Measurements from ENCODE around the gene DUSP14.

Gene DUSP14

DNA sequence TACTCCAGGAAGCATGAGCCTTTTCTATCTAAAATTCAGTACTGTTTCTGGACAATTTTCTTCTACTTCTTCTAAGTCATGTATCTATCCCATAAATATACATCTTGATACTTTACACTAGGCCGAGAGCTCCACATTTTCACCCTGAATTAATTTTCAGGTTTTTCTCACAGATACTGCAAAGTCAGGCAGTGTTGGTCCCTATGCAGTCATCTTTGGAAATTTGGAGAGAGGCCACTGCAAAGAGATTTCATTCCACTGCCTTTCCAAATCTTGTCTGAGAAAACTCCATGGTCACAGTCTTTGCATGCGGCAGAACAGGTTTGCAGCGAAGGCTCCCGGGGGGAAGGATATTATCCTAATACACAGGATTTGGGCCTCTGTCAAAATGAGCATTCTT lies 28.2 kb downstream of the DUSP14 start:
- no peak for FAIRE-seq

- no peak for FAIRE-seq
These were observed 29.1 kb downstream of the DUSP14 start for GRCh38 chr17:37518826-37519225.

DNA sequence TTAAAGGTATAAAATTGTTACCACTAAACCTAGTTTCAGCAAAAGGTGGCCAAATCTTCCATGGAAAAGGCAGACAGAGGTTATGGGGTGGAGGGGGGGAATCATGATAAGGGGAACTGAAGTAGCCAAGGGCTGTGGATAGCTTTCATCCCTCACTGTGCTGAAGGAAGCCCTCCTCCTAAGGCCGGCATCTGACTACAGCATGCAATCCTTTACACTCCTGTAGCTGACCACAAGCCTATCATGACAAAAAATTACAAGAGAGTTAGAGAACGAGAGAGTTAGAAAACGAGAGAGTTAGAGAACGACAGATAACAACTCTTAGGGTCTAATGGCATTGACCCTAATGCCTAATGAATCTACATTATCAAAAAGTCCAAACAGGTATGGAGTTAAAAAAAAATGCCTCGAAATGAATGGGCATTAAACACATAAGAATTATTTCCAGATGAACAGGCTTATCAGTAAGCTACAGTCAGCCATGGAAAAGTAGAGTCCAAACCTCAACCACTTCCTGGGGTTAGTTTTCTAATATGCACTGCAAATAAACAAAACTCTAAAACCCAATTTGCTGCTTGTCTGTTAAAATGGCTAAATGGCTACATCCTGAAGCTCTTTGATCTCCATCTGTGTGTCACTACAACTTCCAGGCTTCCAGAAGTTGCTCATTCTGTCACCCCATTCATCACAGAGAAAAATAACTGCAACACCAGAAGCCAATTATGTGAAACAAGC lies 29.7 kb downstream of the DUSP14 start:
- no peak for FAIRE-seq

- no peak for FAIRE-seq
These were observed 30.5 kb downstream of the DUSP14 start for GRCh38 chr17:37520174-37520573.

GRCh38 chr17:37521821-37522220 lies 32.1 kb downstream of the DUSP14 start:
- no peak for FAIRE-seq

GRCh38 chr17:37523715-37524219 lies 34.1 kb downstream of the DUSP14 start:
- no peak for FAIRE-seq

GRCh38 chr17:37527249-37527851 lies 37.7 kb downstream of the DUSP14 start:
- no peak for FAIRE-seq

GRCh38 chr17:37530420-37530819 lies 40.7 kb downstream of the DUSP14 start:
- no peak for FAIRE-seq

GRCh38 chr17:37532756-37533155 lies 43.1 kb downstream of the DUSP14 start:
- FAIRE-seq, result no peak

GRCh38 chr17:37535906-37536305 lies 46.2 kb downstream of the DUSP14 start:
- no peak for FAIRE-seq

DNA sequence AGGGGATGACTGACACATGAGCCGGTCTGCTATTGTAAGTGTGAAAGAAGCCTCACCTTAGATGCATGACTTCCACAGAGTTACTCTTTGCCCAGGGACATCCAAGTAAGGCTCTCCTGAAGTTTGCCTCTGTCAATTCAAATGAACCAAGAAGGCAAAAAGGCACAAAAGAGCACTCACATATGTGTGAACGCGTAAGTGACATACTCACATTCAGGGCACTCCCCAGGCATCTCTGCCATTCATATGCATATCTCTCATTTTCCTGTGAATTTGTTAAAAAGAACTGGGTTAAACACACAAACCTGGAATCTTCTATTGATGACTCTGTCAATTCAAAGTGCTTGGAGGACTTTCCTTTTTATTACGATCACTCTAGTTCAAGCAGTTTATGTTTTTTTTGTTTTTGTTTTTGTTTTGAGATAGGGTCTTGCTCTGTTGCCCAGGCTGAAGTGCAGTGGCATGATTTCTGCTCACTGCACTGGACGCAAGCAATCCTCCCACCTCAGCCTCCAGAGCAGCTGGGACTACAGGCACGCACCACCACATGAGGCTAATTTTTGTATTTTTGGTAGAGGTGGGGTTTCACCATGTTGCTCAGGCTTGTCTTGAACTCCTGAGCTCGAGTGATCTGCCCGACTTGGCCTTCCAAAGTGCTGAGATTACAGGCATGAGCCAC lies 49.4 kb downstream of the DUSP14 start:
- no peak for FAIRE-seq

GRCh38 chr17:37541880-37542660 lies 52.4 kb downstream of the DUSP14 start:
- FAIRE-seq, result no peak

DNA sequence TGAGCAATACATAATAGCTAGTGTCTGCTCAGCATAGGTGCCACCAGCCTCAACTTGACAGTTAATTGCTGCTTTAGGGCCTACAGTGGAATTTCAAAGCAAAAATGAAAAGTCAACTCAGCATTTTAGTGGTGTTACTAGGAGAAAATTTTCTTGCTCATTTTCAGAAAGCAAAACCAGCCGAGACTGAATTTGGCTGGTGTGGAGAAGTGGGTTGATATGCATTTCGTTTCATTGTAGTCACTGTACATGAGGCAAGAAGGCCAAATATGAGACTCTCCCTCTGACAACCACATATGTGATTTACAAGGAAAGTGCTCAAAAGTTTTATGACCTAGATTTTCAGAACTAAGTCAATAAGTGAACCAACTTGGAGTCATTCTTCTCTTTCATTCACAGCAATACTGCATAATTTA lies 54.0 kb downstream of the DUSP14 start:
- no peak for FAIRE-seq

DNA sequence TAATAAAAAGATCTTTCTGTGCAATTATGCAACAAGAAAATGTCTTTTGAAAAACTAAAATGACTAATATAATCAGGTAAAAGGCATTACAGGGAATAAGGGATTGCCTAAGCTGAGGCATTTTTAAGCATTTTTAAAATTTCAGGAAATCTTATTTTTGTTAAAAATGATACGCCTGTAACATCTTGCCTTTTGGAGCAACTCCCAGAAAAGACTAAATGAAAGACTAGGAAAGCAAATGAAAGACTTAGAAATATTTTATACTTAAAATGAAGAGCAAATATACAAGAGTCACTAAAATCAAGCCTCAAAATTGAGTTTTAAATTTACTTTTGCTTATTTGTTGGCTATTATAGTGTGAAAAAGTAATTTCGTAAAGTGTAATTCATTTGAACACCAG lies 55.8 kb downstream of the DUSP14 start:
- FAIRE-seq, result no peak

DNA sequence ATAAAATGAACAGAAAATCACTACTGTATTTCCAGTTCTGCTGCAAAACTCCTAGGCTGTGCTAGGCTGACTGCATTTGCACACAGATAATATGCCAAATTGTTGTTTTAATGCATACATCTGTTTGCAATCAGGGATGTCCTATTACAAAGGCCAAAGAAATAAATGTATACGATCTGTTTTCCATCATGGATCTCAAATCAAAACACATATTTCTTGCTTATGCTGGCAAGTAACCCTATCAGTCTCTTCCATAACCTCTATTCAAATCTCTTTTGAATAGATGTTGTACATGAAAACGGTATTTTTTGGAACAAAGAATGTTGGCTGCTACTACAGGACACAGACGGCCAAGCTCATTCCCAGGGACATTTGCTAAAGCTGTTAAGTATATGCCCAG lies 56.6 kb downstream of the DUSP14 start:
- no peak for FAIRE-seq

GRCh38 chr17:37547986-37548385 lies 58.3 kb downstream of the DUSP14 start:
- no peak for FAIRE-seq

DNA sequence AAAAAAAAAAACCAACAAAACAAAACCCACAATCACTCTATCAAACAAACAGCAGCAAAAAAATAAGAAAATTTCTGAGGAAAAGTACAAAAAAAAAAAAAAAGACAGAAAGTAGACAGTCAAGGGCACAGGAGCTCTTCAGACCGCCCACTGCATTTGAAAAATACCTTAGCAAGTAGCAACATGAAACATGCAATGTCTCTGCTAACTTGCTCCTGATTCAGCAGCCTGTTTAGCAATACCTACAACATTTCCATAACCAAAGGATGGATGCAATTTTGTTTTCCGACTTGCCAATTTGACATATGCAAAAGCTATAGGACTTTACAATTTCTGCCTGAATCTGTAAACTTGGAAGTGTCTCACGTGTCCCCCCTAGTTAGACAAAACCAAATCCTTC lies 62.1 kb downstream of the DUSP14 start:
- FAIRE-seq, result no peak

DNA sequence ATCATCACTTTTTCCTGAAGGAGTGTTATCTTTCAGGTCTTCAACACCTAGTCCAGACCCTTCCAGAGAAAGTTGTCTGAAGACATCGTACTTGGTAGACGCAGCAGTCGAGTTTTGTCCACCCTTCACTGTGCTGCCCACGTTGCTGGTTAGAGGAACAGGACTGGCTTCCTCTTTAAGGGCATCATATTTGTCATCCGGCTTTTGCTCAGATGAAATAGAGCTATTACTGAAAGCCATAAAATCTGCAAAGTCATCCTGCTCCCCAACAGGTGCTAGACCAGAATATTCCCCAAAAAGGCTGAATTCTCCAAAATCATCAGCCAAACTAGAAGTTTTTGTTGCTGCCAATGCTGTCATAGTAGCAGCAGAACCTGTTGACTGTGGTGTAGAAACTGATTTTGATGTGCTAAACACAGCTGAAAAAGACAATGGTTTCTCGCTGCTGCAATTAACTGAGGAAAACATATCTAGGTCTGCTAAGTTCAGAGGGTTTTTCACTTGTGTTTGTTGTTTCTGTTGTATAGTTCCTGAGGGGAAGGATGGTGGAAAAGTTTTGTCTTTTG lies 63.8 kb downstream of the DUSP14 start:
- FAIRE-seq, result no peak

DNA sequence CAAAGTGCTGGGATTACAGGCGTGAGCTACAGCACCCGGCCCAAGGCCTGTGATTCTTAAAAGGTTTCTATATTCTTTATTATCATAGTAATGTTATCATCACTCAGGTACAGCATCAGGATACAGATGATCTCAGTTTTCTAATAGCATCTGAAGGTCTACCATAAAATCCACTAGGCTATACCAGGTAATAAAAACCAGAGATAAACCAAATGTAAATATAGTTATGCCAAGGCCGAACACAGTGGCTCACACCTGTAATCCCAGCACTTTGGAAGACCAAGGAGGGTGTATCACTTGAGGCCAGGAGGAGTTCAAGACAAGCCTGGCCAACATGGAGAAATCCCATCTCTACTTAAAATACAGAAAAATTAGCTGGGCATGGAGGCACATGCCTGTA lies 65.7 kb downstream of the DUSP14 start:
- FAIRE-seq, result no peak

GRCh38 chr17:37557482-37557881 lies 67.8 kb downstream of the DUSP14 start:
- no peak for FAIRE-seq

DNA sequence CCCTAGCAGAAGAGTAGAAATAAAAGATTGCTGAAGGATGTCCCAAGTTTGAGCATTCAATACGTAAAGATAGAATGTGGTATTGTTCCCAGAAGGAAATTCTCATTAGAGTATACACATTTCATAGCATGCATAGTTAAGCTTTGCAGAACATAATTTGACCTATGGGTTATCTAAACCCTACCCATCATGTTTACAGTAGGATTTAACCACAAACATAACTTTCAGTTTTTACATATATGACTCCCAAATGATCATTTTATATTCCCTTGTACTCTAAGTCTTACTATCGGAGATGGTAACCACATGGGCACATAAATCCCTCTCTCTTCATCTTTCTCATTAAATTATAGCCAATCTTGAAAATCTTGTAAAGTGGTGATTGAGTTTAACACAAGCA lies 68.6 kb downstream of the DUSP14 start:
- FAIRE-seq, result no peak

DNA sequence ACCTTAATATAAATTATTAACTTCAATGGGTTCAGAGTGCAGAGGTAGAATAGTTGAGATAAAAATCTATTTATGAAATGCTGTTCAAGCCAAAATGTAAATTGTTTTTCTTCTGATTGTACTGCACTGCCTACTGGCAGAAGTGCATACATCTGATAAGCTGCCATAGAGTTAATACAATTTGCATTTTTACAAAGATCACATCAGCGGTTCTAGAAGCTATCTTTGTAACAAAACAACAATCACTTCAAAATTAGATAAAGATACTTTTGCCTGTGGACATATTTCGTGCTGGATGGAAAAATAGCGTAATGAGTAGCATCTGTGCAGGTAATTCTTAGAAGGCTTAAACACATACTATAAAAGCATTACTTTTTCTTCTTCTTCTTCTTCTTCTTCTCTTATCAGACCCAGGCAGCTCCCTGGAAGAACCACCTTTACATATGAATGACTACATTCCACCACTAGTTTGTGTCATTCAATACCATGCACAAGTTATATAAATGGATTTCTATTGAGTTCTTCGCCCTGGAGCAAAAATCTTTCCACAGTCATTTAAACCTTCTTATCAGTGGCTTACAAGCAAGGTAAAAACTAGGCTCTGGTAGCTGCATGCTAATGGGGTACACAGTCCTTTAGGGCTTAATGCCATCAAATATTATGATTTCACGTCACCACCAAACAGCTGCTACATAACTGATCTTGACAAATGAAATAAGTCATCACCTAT lies 72.5 kb downstream of the DUSP14 start:
- no peak for FAIRE-seq
